ENCODE results near the gene NXPH2. TPM values are rescaled to one million over a fixed set of nuclear protein-coding genes. Genes with fewer than 3 reads are reported as not detected.
"Not testable (repeated sequence)": the region's sequence is repeated elsewhere in the genome, so short reads cannot be mapped to it uniquely, and the experiment has no call there.

Gene NXPH2
- total RNA-seq, 1 experiment from 2014 or later = not detected

- no peaks in the 10 kb centered on the region for H3K27me3 ChIP-seq
- peaks cover 9% of the 10 kb centered on the region; the same call in 1 of the 2 replicates for H3K4me1 ChIP-seq
- no peaks in the 10 kb centered on the region for H3K9me3 ChIP-seq (replicated peaks)
- no peak overlapping the region for H3K4me3 ChIP-seq
- H3K27ac ChIP-seq = no peak overlapping the region
- no peaks in the 10 kb centered on the region for H3K36me3 ChIP-seq
- DNase-seq = peak; percentile 29 to 51
These were observed 2.2 kb downstream of the NXPH2 start for GRCh38 chr2:138777996-138778395.

GRCh38 chr2:138775736-138776135 is 4.5 kb downstream of the NXPH2 start:
- Histone ChIP-seq H3K36me3 (no peaks in the 10 kb centered on the region), H3K27ac (no peak overlapping the region), H3K4me1 (peaks cover 9% of the 10 kb centered on the region; the same call in 1 of the 2 replicates), H3K4me3 (no peak overlapping the region), H3K27me3 (no peaks in the 10 kb centered on the region), H3K9me3 (replicated peaks) (no peaks in the 10 kb centered on the region)
- no peak for DNase-seq

GRCh38 chr2:138771534-138771933 is 8.7 kb downstream of the NXPH2 start:
- H3K4me1 ChIP-seq = no peaks in the 10 kb centered on the region
- no peak overlapping the region for H3K27ac ChIP-seq
- H3K4me3 ChIP-seq = no peak overlapping the region
- no peaks in the 10 kb centered on the region; the same call in 1 of the 2 replicates for H3K9me3 ChIP-seq (replicated peaks)
- DNase-seq = no peak
- H3K27me3 ChIP-seq = no peaks in the 10 kb centered on the region
- no peaks in the 10 kb centered on the region for H3K36me3 ChIP-seq

- H3K4me3 ChIP-seq = no peak overlapping the region
- H3K9me3 ChIP-seq (replicated peaks) = no peaks in the 10 kb centered on the region; the same call in 1 of the 2 replicates
- no peak for DNase-seq
- no peaks in the 10 kb centered on the region for H3K4me1 ChIP-seq
- no peak overlapping the region for H3K27ac ChIP-seq
- H3K36me3 ChIP-seq = no peaks in the 10 kb centered on the region
- no peaks in the 10 kb centered on the region for H3K27me3 ChIP-seq
These were observed 13.1 kb downstream of the NXPH2 start for GRCh38 chr2:138767101-138767500.

GRCh38 chr2:138766464-138766863 is 13.7 kb downstream of the NXPH2 start:
- Histone ChIP-seq H3K36me3 (no peaks in the 10 kb centered on the region), H3K4me1 (no peaks in the 10 kb centered on the region), H3K27me3 (no peaks in the 10 kb centered on the region), H3K27ac (no peak overlapping the region), H3K9me3 (replicated peaks) (no peaks in the 10 kb centered on the region; the same call in 1 of the 2 replicates), H3K4me3 (no peak overlapping the region)
- DNase-seq = no peak

- no peaks in the 10 kb centered on the region for H3K36me3 ChIP-seq
- no peaks in the 10 kb centered on the region; the same call in 1 of the 2 replicates for H3K9me3 ChIP-seq (replicated peaks)
- no peaks in the 10 kb centered on the region for H3K4me1 ChIP-seq
- H3K27ac ChIP-seq = no peak overlapping the region
- H3K4me3 ChIP-seq = no peak overlapping the region
- H3K27me3 ChIP-seq = no peaks in the 10 kb centered on the region
- DNase-seq = no peak
These were observed 16.2 kb downstream of the NXPH2 start for GRCh38 chr2:138763971-138764370.

- Histone ChIP-seq H3K27ac (no peak overlapping the region), H3K36me3 (no peaks in the 10 kb centered on the region), H3K9me3 (replicated peaks) (no peaks in the 10 kb centered on the region), H3K4me3 (no peak overlapping the region), H3K27me3 (no peaks in the 10 kb centered on the region), H3K4me1 (no peaks in the 10 kb centered on the region)
- no peak for DNase-seq
These were observed 17.7 kb downstream of the NXPH2 start for GRCh38 chr2:138762533-138762932.

GRCh38 chr2:138760676-138761075 is 19.5 kb downstream of the NXPH2 start:
- H3K4me3 ChIP-seq = no peak overlapping the region
- H3K27me3 ChIP-seq = no peaks in the 10 kb centered on the region
- H3K36me3 ChIP-seq = no peaks in the 10 kb centered on the region
- H3K4me1 ChIP-seq = no peaks in the 10 kb centered on the region
- H3K27ac ChIP-seq = no peak overlapping the region
- DNase-seq = no peak
- no peaks in the 10 kb centered on the region for H3K9me3 ChIP-seq (replicated peaks)

GRCh38 chr2:138757384-138757783 is 22.8 kb downstream of the NXPH2 start:
- no peak for DNase-seq
- no peak overlapping the region for H3K4me3 ChIP-seq

GRCh38 chr2:138752197-138752956 is 27.8 kb downstream of the NXPH2 start:
- no peaks in the 10 kb centered on the region for H3K9me3 ChIP-seq (replicated peaks)

More at GRCh38 chr2:138757384-138757783, 22.8 kb downstream of the NXPH2 start:
- Histone ChIP-seq H3K27ac (no peak overlapping the region), H3K4me1 (no peaks in the 10 kb centered on the region), H3K27me3 (no peaks in the 10 kb centered on the region), H3K36me3 (no peaks in the 10 kb centered on the region), H3K9me3 (replicated peaks) (no peaks in the 10 kb centered on the region)

GRCh38 chr2:138744713-138745112 is 35.5 kb downstream of the NXPH2 start:
- Histone ChIP-seq H3K4me1 (peaks cover 23% of the 10 kb centered on the region), H3K9me3 (replicated peaks) (no peaks in the 10 kb centered on the region)
- peak; percentile 84 to 93 for DNase-seq

More at GRCh38 chr2:138752197-138752956, 27.8 kb downstream of the NXPH2 start:
- H3K36me3 ChIP-seq = no peaks in the 10 kb centered on the region
- no peaks in the 10 kb centered on the region for H3K4me1 ChIP-seq
- H3K4me3 ChIP-seq = no peak overlapping the region
- peak in 1 of 2 experiments; percentile 15 for DNase-seq
- no peak overlapping the region for H3K27ac ChIP-seq
- no peaks in the 10 kb centered on the region for H3K27me3 ChIP-seq

GRCh38 chr2:138742441-138743057 is 37.6 kb downstream of the NXPH2 start:
- Histone ChIP-seq H3K27me3 (no peaks in the 10 kb centered on the region), H3K9me3 (replicated peaks) (no peaks in the 10 kb centered on the region), H3K4me3 (no peak overlapping the region), H3K27ac (no peak overlapping the region), H3K36me3 (no peaks in the 10 kb centered on the region), H3K4me1 (peaks cover 23% of the 10 kb centered on the region)
- DNase-seq = peak; percentile 51 to 72

More at GRCh38 chr2:138744713-138745112, 35.5 kb downstream of the NXPH2 start:
- Histone ChIP-seq H3K36me3 (no peaks in the 10 kb centered on the region), H3K27ac (peak overlapping the region; percentile 63), H3K27me3 (no peaks in the 10 kb centered on the region), H3K4me3 (no peak overlapping the region)

GRCh38 chr2:138741851-138742250 is 38.3 kb downstream of the NXPH2 start:
- no peak overlapping the region for H3K4me3 ChIP-seq
- H3K36me3 ChIP-seq = no peaks in the 10 kb centered on the region
- H3K9me3 ChIP-seq (replicated peaks) = no peaks in the 10 kb centered on the region
- H3K4me1 ChIP-seq = peaks cover 23% of the 10 kb centered on the region
- DNase-seq = no peak
- no peak overlapping the region for H3K27ac ChIP-seq
- H3K27me3 ChIP-seq = no peaks in the 10 kb centered on the region

GRCh38 chr2:138737009-138737554 is 43.1 kb downstream of the NXPH2 start:
- H3K4me1 ChIP-seq; DNase-seq; H3K4me3 ChIP-seq; H3K27ac ChIP-seq; H3K27me3 ChIP-seq; H3K9me3 ChIP-seq (replicated peaks); H3K36me3 ChIP-seq: not testable (repeated sequence)

- DNase-seq = no peak
- H3K27ac ChIP-seq = no peak overlapping the region
- H3K36me3 ChIP-seq = no peaks in the 10 kb centered on the region
- H3K27me3 ChIP-seq = no peaks in the 10 kb centered on the region; the same call in 1 of the 2 replicates
- no peaks in the 10 kb centered on the region for H3K4me1 ChIP-seq
- H3K9me3 ChIP-seq (replicated peaks) = no peaks in the 10 kb centered on the region
- no peak overlapping the region for H3K4me3 ChIP-seq
These were observed 47.5 kb downstream of the NXPH2 start for GRCh38 chr2:138732651-138733050.
